GM18526 (cell line): Measurements from ENCODE around the gene ANKAR.

ENCODE experiments used
- POLR2A ChIP-seq: IDR thresholded peaks from 3 replicates; pipeline ENCODE4 v1.6.1; 2011; ENCODE audit not compliant: insufficient read length; ENCODE audit errors: extremely low read depth

The ANKAR gene, protein sequence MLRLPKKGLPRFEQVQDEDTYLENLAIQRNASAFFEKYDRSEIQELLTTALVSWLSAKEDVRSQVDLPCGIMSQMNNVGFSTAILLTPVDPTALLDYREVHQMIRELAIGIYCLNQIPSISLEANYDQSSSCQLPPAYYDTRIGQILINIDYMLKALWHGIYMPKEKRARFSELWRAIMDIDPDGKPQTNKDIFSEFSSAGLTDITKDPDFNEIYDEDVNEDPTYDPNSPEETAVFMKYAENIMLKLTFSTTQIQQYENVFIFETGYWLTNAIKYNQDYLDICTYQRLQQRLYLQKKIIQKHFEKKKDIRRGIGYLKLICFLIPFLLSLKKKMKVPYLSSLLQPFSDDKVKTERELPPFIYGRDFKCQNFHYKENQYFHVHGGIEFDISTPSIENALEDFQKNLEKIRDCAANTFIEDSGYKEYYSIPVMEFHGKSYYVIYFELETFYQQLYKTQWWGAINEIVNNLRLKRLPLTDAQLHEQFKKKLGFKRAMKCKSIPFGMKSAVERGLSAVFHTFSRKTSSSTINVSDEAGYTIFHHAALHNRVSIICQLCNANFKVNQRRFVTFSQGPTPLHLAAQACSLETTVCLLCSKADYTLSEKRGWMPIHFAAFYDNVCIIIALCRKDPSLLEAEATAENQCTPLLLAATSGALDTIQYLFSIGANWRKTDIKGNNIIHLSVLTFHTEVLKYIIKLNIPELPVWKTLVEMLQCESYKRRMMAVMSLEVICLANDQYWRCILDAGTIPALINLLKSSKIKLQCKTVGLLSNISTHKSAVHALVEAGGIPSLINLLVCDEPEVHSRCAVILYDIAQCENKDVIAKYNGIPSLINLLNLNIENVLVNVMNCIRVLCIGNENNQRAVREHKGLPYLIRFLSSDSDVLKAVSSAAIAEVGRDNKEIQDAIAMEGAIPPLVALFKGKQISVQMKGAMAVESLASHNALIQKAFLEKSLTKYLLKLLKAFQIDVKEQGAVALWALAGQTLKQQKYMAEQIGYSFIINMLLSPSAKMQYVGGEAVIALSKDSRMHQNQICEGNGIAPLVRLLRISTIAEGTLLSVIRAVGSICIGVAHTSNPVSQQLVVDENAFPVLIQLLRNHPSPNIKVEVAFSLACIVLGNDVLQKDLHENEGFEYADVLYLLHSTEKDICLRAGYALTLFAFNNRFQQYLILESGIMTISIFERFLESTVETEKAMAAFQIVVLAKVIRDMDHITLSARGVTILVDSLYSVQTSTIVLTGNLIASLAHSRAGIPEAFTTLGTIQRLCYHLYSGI (N-terminal part only)

GRCh38 chr2:189674374-189675112 is at the start of gene ANKAR:
Gene ANKAR (plus strand): TSS chr2:189674670. CDS start chr2:189676491, 1,821 bp downstream.
- TF ChIP-seq POLR2A = peak; percentile 59

GRCh38 chr2:189625636-189626035 is 48.8 kb upstream of the ANKAR start:
- TF ChIP-seq POLR2A = no peak

DNA sequence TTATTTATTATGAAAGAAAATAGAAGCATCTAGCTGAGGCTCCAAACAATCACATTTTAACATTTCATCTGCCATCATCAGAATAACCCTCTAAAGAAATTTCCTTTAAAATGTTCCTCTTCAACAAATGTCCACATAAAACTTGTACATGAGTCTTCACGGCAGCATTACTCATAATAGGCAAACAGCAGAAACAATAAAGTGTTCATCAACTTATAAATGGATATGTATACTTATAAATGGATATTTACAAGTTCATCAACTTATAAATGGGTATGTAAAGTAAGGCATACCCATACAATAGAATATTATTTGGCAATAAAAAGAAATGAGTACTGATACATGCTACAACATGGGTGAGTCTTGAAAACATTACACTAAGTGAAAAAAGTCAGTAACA is 46.7 kb upstream of the ANKAR start:
- TF ChIP-seq POLR2A = no peak

DNA sequence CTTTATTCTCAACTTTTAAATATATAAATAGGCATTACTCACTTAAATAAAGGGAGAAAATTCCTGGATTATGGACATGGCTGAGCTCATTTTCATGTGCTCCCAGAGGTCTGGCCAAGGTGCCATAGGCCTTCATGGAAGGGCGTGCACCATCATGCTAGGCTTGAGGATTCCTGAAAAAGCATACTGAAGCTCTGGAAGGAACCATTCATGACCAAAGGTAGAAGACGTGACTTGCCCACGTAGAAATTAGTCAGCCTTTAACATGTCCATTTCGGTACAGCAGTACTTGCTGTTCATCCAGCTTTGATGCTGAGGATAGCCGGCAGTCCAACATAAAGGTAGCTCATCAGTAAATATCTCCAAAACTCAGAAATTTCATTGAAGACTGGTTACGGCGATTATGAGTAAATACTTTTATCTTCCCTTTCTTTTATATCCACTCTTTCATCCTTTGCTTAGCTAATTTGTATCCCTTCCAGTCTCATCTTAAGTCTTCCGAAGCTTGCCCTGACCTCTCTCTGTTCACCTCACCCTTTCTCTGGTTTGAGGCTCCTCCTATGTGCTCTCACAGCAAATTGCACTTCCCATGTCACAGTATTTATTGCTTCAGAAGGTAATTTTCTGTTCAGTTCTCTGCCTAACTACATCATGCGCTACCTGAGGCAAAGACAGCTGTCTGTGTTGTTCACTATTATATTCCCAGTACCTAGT is 45.5 kb upstream of the ANKAR start:
- no peak for TF ChIP-seq POLR2A

DNA sequence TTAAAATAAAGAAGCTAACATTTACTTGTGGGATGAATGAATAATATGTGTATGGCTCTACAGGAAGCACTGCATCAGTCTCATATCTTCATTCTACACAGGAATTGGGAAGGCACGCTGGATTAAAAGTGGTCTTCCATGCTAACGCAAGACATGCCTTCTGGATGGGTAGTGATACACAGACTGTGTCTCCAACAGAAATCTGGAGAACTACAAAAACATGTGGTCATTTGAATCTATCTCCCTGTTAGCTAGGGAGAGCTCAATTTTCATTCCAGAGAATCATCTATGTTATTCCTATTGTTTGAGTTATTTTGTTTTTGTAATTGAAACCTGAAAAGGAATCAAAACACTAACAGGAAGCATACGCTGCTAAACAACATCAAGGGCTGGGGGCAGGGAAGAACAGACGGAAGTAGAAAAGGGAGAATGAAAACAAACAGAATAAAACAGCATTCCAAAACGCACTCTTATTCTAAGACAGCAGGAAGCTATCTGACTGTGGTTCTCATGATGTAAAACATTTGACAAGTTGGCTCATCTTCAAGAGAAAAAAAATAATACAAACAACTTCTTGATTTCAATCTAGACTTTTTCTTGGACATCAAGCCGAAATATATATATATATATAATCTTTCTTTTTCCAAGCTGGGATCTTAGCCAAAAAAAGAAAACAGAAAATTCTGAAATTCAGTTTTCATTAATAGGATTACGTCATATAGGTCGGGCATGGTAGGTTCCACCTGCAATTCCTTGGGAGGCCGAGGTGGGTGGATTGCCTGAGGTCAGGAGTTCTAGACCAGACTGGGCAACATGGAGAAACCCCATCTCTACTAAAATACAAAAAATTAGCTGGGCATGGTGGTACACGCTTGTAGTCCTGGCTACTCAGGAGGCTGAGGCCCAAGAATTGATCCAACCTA is 44.7 kb upstream of the ANKAR start:
- TF ChIP-seq POLR2A = no peak

- TF ChIP-seq POLR2A = no peak
These were observed 42.6 kb upstream of the ANKAR start for GRCh38 chr2:189631849-189632248.

- TF ChIP-seq POLR2A = no peak
These were observed 41.1 kb upstream of the ANKAR start for GRCh38 chr2:189633392-189633811.

DNA sequence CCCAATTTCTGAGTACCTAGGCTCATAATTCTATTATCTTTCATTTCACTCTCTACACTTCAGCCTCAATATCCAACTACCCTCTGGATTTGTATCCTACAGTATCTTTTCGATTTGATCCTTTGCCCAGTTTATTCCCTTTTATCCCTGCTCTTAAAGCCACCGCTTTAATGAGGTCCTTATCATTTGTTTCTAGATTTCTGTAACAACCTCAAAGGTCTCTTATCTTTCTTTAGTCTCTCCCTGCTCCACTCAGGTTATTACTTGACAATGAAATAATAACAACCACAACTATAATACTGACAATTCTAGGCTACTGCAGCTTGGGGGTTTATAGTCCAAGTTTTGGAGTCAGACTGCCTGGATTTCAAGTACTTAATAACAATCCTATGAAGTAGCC is 39.1 kb upstream of the ANKAR start:
- TF ChIP-seq POLR2A = no peak

- TF ChIP-seq POLR2A = no peak
These were observed 36.0 kb upstream of the ANKAR start for GRCh38 chr2:189638301-189639006.

DNA sequence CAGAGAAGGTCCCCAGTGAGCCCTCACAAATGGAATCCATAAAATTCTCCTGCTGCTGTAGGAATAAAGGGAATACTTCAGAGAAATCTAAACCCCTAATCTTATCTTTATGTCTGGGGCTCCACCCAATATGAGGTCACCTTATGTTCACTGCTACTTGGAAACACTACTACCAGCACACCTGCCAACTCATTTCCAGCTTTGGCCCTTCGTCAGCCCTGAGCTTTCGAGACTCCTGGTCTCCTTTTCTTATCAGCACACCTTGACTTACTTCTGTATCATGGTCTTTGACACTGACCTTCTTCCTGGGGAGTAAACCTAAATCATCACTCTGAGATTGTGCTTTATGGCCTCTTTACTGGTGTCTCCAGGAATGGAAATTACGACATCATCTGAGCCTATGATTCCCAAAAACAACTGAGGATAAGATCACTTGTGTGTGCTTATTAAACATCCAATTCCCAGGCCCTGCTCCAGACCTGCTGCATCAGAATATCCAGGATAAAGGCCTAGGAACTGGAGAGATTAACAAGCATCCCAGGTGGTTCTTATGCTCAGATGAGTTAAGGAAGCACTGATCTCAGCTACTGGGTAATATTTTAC is 35.4 kb upstream of the ANKAR start:
- TF ChIP-seq POLR2A = no peak

DNA sequence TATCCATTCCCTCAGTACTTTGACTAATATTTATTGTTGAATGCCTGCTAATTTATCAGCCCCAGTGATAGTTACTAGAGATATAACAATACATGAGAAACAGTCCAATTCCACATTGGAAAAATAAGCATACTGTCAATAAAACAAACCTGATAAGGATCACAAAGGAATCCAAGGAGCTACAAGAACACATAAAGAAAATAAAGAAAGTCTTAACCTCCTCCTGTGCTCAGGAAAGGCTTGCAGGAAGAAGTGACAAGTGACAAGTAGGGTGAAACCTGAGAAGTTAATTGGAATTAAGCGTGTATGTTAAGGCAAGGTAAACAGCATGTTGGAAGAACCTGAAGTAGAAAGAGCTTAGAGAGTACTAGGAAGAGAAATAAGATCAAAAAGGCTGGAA is 33.5 kb upstream of the ANKAR start:
- TF ChIP-seq POLR2A = no peak

- no peak for TF ChIP-seq POLR2A
These were observed 32.9 kb upstream of the ANKAR start for GRCh38 chr2:189641590-189641989.

- no peak for TF ChIP-seq POLR2A
These were observed 27.9 kb upstream of the ANKAR start for GRCh38 chr2:189646521-189646920.
